Activated CD4-positive, alpha-beta memory T cell treated with anti-CD3 and anti-CD28 coated beads, Interleukin-2, amount 10 ng/mL, durations not matched to agents 7 days and 5 days (primary cell): ENCODE measurements around the gene URM1. TPM values are rescaled to one million over a fixed set of nuclear protein-coding genes. Genes with fewer than 3 reads are reported as not detected.

Source experiments
- CTCF ChIA-PET: fragments of 350-600 bp; sonication (Branson Sonifier 250); formaldehyde crosslinking; loops from one replicate; lab custom pipeline; 2021; ENCODE audit warnings: antibody characterized with exemption, inconsistent platforms; lab: Charles Lee
- POLR2A ChIA-PET: fragments of 350-600 bp; sonication (Branson Sonifier 250); formaldehyde crosslinking; loops from one replicate; lab custom pipeline; 2021; ENCODE audit warnings: antibody characterized with exemption; lab: Charles Lee
- DNase-seq: peaks from one replicate; pipeline ENCODE4 v3.0.0-alpha.2; 2020
- H3K27ac Mint-ChIP-seq: one replicate; pipeline ENCODE4 v1.8.0; 2021; ENCODE audit warnings: mild to moderate bottlenecking, mixed read lengths
- H3K27me3 Mint-ChIP-seq: one replicate; pipeline ENCODE4 v1.8.0; 2021; ENCODE audit warnings: mixed read lengths
- H3K36me3 Mint-ChIP-seq: one replicate; pipeline ENCODE4 v1.8.0; 2021; ENCODE audit warnings: low read depth, mixed read lengths
- H3K4me1 Mint-ChIP-seq: one replicate; pipeline ENCODE4 v1.8.0; 2021; ENCODE audit warnings: mixed read lengths
- H3K4me3 Mint-ChIP-seq: one replicate; pipeline ENCODE4 v1.8.0; 2021; ENCODE audit warnings: mild to moderate bottlenecking, mixed read lengths
- H3K9me3 Mint-ChIP-seq: one replicate; pipeline ENCODE4 v1.8.0; 2021; ENCODE audit warnings: mixed read lengths
- total RNA-seq, 2 experiments: library from RNA; stranded (reverse); gene quantifications; one replicate each; pipeline ENCODE4 v1.2.3, GENCODE V29; 2021

URM1 gene
- total RNA-seq, 2 experiments from 2014 or later = 62.8 to 64.3 TPM

DNA sequence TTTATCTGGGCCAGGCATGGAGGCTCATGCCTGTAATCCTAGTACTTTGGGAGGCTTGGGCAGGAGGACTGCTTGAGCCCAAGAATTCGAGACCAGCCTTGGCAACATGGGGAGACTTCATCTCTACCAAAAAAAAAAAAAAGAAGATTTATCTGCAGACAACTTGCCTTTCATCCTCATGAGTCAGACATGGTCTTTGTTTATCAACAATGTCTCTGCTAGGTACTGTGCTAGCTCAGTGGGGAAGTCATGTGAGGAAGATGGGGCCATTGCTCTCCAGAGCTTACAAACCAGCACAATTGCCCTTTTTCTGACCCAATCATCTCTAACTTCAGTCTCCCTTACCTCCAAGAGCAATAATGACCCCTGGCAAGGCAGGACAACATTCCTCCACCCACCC, 1.6 kb downstream of the URM1 start:
- peak overlapping the region; percentile 93 for H3K27ac Mint-ChIP-seq
- H3K27me3 Mint-ChIP-seq = no peaks in the 10 kb centered on the region
- H3K4me3 Mint-ChIP-seq = peak overlapping the region; percentile 90
- H3K36me3 Mint-ChIP-seq = peaks cover 11% of the 10 kb centered on the region
- H3K4me1 Mint-ChIP-seq = peaks cover 32% of the 10 kb centered on the region
- H3K9me3 Mint-ChIP-seq = no peaks in the 10 kb centered on the region
- DNase-seq = no peak
- ChIA-PET CTCF (interaction anchor here (3.7 kb wide), 1 partner anchor 11 kb away, joined by 56 read pairs; no protein-coding TSS in a partner anchor), POLR2A (interaction anchor here (1.0 to 3.5 kb wide), 3 partner anchors 9 to 180 kb away, joined by 3 to 31 read pairs (median 13); partner anchors contain the start of gene SPTAN1)

DNA sequence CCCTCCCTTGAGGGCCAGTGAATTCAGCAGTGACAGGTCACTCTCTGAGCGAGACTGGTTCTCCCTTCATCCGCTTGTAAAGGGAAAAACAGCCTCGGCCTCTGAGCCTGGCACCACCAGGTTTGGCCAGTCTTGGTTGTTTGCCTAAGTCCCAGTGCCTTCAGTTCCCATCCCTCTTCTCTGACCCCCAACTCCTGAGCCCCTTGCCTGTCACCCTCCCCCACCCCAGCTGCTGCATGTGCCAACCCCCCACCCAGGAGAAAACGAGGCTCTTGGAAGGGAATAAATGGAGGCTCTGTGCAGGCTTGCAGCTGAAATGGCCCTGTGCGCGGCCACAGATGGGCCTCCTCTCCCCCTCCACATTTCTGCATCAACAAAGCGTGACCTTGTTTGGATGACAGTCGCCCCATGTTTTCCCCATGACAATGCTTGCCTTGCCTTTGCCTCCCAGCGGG, 3.1 kb downstream of the URM1 start:
- Mint-ChIP-seq H3K36me3 (peaks cover 18% of the 10 kb centered on the region), H3K4me3 (no peak overlapping the region), H3K9me3 (no peaks in the 10 kb centered on the region), H3K4me1 (peaks cover 32% of the 10 kb centered on the region), H3K27me3 (no peaks in the 10 kb centered on the region), H3K27ac (no peak overlapping the region)
- ChIA-PET POLR2A (no interaction called here), CTCF (no interaction called here)
- DNase-seq = no peak

DNA sequence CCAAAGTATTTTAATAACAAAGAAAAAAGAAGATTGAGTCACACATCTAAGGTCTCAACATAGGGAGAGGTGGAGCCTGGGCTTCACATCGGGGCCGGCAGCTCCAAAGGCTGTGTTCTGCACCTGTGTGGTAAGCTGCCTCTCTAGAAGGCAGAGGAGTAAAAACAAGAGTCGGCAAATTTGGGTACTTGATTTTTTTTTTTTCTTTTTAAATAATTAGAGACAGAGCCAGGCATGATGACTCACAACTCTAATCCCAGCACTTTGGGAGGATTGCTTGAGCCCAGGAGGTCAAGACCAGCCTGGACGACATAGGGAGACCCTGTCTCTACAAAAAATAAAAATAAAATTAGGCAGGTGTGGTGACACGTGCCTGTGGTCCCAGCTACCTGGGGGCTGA, 4.7 kb downstream of the URM1 start:
- no peak overlapping the region for H3K4me3 Mint-ChIP-seq
- peaks cover 23% of the 10 kb centered on the region for H3K4me1 Mint-ChIP-seq
- H3K27me3 Mint-ChIP-seq = no peaks in the 10 kb centered on the region
- no peaks in the 10 kb centered on the region for H3K9me3 Mint-ChIP-seq
- ChIA-PET CTCF (interaction anchor here (0.9 kb wide), 1 partner anchor 13 kb away, joined by 3 read pairs; no protein-coding TSS in a partner anchor), POLR2A (no interaction called here)
- no peak for DNase-seq
- H3K27ac Mint-ChIP-seq = peak overlapping the region; percentile 6
- H3K36me3 Mint-ChIP-seq = peaks cover 22% of the 10 kb centered on the region

DNA sequence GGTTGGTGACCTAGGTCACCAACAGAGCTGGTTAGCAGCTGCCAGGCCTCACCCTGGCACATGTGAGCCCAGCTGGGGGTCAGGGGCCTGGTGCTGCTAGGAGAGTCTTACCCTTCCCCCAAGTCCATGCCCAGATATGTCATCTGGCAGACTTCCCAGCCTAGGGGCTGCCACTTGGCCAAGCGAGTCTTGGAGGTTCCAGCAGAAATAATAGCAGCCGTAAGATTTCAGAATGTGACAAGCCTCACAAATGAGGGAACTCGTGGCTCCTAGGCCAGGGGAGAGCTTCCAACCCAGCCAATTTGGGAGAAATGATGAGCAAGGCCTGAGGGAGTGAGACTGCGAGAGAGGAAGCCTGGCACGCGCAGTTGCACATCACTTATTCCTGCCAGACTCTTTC, 11.1 kb downstream of the URM1 start:
- Mint-ChIP-seq H3K36me3 (peaks cover 22% of the 10 kb centered on the region), H3K27ac (no peak overlapping the region)
- POLR2A ChIA-PET = no interaction called here

DNA sequence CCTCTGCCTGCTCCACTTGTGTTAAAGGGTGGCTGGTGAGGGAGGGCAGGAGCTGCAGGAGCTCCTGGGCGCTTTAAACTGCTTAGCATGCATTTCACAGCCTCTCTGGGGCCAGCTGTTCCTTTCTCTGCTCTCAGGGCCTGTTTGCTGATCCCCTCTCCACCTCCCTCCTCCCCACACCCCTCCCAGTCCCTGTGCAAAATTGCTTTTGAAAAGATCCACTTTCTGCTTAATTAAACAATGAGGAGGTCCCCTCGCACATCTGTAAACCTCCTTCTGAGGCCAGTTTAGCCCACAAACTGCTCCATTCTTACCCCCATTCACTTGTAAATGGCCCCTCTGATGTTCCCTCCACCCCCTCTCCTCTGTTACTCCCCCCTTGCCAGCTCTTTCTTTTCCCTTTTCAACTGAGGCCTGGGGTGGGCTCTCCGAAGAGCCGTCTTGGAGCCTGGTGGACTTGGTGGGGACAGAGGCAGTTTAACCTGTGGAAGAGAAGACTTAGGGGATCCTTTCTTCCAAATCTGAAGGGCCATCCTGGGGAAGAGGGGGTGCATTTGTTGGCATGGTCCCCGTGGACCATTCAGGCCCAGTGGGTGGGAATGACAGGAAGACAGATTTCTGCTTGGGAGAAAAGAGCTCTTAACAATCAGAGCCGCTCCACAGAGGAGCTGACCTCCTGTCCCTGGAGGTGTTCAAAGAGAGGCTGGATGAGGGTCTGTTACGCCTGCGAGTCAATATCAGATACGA, 12.0 kb downstream of the URM1 start:
- Mint-ChIP-seq H3K27me3 (no peaks in the 10 kb centered on the region), H3K4me3 (no peak overlapping the region), H3K9me3 (no peaks in the 10 kb centered on the region), H3K36me3 (peaks cover 30% of the 10 kb centered on the region), H3K27ac (no peak overlapping the region), H3K4me1 (no peaks in the 10 kb centered on the region)
- POLR2A ChIA-PET = interaction anchor here (0.6 to 3.2 kb wide), 2 partner anchors 12 to 172 kb away, joined by 3 to 12 read pairs; partner anchors contain the start of gene URM1
- no peak for DNase-seq
- CTCF ChIA-PET = interaction anchor here (1.0 to 1.3 kb wide), 2 partner anchors 37 to 56 kb away, joined by 3 to 4 read pairs; no protein-coding TSS in a partner anchor

More for the DNA sequence above, 11.1 kb downstream of the URM1 start:
- H3K4me3 Mint-ChIP-seq = no peak overlapping the region
- no peaks in the 10 kb centered on the region for H3K4me1 Mint-ChIP-seq
- H3K9me3 Mint-ChIP-seq = no peaks in the 10 kb centered on the region
- CTCF ChIA-PET = interaction anchor here (1.0 to 1.3 kb wide), 2 partner anchors 38 to 56 kb away, joined by 3 to 4 read pairs; no protein-coding TSS in a partner anchor
- no peak for DNase-seq
- no peaks in the 10 kb centered on the region for H3K27me3 Mint-ChIP-seq

DNA sequence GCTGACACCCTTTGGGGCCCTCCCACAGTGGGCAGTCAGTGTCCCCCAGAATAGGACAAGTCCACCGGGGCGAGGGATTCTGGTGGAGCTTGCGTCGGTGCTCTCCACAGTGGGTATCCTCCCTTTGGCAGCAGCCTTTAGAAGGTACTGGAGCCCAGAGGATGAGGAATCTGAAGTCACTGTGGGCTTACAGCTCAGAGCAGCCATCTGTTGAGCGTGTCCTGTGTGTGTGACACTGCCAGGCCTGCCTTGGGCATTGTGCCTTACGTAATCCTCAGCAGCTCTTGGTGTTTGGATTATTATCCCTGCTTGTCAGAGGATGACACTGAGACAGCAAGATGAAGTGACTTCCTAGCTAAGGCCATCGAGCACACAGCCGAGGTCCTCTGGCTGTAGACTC, 12.6 kb downstream of the URM1 start:
- H3K4me1 Mint-ChIP-seq = no peaks in the 10 kb centered on the region
- H3K4me3 Mint-ChIP-seq = no peak overlapping the region
- H3K36me3 Mint-ChIP-seq = peaks cover 27% of the 10 kb centered on the region
- POLR2A ChIA-PET = interaction anchor here (0.6 to 3.2 kb wide), 2 partner anchors 13 to 173 kb away, joined by 3 to 12 read pairs; partner anchors contain the start of gene URM1
- no peak for DNase-seq
- H3K9me3 Mint-ChIP-seq = no peaks in the 10 kb centered on the region
- CTCF ChIA-PET = interaction anchor here (1.6 kb wide), 1 partner anchor 22 kb away, joined by 9 read pairs; no protein-coding TSS in a partner anchor
- H3K27ac Mint-ChIP-seq = no peak overlapping the region
- no peaks in the 10 kb centered on the region for H3K27me3 Mint-ChIP-seq

DNA sequence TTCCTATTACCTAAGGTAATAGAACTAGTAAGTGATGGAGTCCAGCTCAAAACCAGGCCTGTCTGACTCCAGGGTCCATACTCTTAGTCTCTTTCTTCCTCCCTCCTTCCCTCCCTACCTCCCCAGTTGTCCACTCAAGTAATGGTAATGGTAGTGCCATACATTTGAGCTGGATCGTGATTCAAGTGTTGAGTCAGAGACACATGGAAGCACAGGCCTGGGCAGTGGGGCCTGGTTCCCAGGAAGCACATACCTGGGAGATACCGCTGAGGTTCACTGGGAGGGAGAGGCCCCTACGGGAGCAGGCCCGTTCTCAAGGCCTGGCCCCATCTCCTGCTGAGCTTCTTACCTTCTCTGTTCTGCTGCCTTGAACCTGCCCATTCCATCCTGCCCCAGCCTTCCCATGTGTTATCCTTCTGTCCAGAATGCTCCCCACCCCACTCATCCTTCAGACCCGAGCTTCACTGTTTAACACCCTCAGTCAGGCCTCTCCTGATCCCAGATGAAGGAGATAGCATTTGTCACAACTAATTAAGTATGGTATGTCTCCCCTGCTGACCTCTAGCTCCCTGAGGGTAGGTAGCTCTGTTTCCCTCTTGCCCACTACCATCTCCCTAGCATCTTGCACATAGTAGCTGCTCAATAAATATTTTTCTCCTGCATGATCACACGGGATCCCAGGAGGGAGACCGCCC, 13.8 kb downstream of the URM1 start:
- no peaks in the 10 kb centered on the region for H3K9me3 Mint-ChIP-seq
- CTCF ChIA-PET = interaction anchor here (1.6 kb wide), 1 partner anchor 23 kb away, joined by 9 read pairs; no protein-coding TSS in a partner anchor
- no peak overlapping the region for H3K4me3 Mint-ChIP-seq
- POLR2A ChIA-PET = interaction anchor here (0.6 to 3.2 kb wide), 2 partner anchors 14 to 34 kb away, joined by 3 to 12 read pairs; partner anchors contain the start of gene URM1
- no peaks in the 10 kb centered on the region for H3K4me1 Mint-ChIP-seq
- no peaks in the 10 kb centered on the region for H3K27me3 Mint-ChIP-seq
- no peak overlapping the region for H3K27ac Mint-ChIP-seq
- no peak for DNase-seq
- H3K36me3 Mint-ChIP-seq = peaks cover 24% of the 10 kb centered on the region

DNA sequence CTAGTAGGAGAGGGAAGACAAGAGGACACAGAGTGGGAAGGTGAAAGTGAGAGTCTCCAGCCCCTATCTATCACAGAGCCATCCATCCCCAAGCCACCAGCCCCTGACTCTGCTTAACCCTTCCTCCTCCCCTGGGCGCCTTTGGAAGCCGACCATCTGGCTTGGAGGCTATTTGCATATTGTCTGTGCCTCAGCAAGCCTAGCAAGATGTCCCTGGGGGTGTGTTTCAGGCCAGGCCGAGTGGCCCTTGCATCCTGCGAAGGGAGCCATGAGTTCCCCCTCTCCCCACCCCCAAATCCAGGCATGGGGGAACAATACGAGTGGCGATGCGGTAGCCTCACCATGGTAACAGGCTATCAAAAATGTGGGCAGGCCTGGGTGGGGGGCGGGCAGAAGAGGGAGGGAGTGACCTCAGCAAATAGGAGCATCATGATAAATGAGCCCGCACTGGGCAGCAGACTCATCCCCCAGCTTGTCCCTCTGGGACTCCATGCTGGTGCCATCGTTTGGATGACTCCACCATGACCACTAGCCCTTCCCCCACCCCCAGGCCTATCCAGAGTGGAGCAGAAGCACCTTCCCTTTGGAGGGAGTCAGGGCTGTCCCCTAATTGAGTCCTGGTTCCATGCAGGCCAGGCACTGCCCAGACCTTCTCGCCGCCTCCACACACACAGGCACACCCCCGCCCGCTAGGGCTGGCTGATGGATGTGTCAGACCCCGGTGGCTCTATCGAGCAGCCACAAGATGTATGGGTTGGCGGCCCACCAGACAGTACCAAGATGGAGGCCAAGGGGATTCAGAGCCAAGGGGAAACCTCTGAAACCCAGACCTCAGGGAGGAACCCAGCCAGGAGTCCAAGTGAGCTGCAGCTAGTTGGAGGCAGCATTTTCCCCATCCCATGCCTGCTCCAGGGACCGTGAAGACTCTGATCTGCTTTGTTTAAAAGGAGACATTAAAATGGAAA, 14.6 kb downstream of the URM1 start:
- Mint-ChIP-seq H3K36me3 (peaks cover 22% of the 10 kb centered on the region), H3K4me3 (no peak overlapping the region), H3K27me3 (no peaks in the 10 kb centered on the region), H3K4me1 (no peaks in the 10 kb centered on the region), H3K9me3 (no peaks in the 10 kb centered on the region), H3K27ac (no peak overlapping the region)
- CTCF ChIA-PET = interaction anchor here (1.6 kb wide), 1 partner anchor 24 kb away, joined by 9 read pairs; no protein-coding TSS in a partner anchor
- POLR2A ChIA-PET = interaction anchor here (0.6 to 3.2 kb wide), 2 partner anchors 14 to 34 kb away, joined by 3 to 12 read pairs; partner anchors contain the start of gene URM1
- no peak for DNase-seq

DNA sequence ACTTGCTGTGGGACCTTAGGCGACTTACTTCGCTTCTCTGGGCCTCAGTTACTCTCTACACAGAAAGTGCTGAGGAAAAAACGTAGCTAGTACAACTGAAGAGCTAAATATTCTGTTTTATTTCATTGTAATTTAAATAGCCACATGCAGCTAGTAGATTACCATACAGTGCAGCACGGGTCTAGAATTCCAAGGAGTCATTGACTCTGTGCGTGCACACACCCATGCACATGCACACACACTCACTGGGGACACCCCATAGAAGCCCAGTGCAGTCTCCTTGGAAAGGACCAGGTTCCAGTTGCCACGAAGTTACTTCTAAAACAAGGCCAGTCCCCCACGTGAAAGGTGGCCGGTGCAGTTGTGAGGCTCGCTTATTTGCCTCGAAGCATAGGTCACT, 17.0 kb downstream of the URM1 start:
- Mint-ChIP-seq H3K4me3 (no peak overlapping the region), H3K27ac (no peak overlapping the region), H3K4me1 (no peaks in the 10 kb centered on the region), H3K27me3 (no peaks in the 10 kb centered on the region), H3K36me3 (peaks cover 26% of the 10 kb centered on the region), H3K9me3 (no peaks in the 10 kb centered on the region)
- ChIA-PET POLR2A (no interaction called here), CTCF (no interaction called here)
- DNase-seq = no peak

DNA sequence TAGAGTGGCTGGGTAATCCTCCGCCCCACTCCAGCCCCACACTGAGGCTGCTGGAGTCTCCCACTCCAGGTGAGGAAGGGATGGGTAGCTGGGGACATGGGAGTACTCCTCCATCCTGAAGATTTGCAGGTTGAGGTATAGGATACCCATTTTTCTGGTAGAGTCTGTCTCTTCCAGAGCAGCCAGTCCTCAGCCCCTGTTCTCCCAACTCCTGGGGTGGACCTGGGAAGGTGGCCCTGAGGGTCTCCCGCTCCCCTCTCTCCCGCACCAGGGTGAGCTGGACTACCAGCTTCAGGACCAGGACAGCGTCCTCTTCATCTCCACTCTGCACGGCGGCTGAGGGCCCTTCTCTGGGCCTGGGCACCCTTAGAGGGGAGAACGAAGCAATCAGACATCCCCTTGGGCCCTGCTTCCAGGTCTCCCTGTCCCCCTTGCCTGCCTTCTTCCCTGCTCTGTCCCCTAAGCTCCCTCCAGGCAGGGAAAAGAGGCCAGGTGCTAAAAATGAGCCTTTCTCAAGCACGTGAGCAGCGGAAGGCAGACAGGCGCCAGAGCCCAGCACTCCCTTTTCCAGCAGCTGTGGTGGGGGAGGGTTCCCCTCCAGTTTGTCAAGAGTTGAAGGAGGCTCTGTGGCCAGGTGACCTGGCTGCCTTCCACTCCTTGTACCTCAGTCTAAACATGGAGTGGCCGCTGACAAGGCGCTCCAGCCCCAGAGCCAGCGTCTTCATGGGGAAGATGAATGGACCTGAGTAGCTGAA, 18.4 kb downstream of the URM1 start:
- Mint-ChIP-seq H3K9me3 (no peaks in the 10 kb centered on the region), H3K4me3 (no peak overlapping the region), H3K27me3 (no peaks in the 10 kb centered on the region), H3K36me3 (peaks cover 24% of the 10 kb centered on the region), H3K4me1 (no peaks in the 10 kb centered on the region), H3K27ac (no peak overlapping the region)
- ChIA-PET CTCF (interaction anchor here (1.9 kb wide), 1 partner anchor 28 kb away, joined by 7 read pairs; no protein-coding TSS in a partner anchor), POLR2A (no interaction called here)
- no peak for DNase-seq

DNA sequence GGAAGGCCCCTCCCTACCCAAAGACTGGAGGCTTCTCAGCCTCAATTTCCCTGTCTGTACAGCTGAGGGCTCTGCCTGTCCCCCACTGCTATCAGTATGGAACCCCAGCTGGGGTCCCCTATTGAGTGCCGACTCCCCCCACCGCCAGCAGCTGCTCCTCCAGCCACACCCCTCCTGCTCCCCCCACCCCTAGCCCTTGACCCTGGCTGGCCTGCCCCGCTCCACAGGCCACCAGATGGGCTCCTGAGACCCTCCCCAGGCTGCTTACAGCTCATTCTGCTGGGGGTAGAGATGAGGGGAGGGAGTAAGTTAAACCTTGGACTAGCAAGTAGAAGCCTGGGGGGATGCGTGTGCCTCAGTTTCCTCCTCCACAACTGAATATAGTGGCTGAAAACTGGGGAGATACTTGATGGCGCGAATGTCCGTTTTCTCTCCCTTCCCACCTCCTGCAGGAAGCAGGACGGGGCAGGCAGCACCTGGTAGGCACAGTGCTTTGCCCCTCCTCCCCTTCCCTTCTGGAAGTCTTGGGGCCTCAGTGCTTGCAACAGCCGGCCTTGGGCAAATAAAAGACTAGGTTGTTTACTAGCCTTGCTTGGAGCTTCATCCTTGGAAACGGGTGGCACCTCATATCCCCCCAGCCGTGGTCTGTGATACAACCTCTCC, 19.1 kb downstream of the URM1 start:
- ChIA-PET CTCF (interaction anchor here (1.9 kb wide), 1 partner anchor 29 kb away, joined by 7 read pairs; no protein-coding TSS in a partner anchor), POLR2A (interaction anchor here (0.5 kb wide), 1 partner anchor 1135 kb away, joined by 3 read pairs; no protein-coding TSS in a partner anchor)
- no peaks in the 10 kb centered on the region for H3K27me3 Mint-ChIP-seq
- H3K4me3 Mint-ChIP-seq = no peak overlapping the region
- no peak overlapping the region for H3K27ac Mint-ChIP-seq
- H3K9me3 Mint-ChIP-seq = no peaks in the 10 kb centered on the region
- peaks cover 21% of the 10 kb centered on the region for H3K36me3 Mint-ChIP-seq
- no peak for DNase-seq
- H3K4me1 Mint-ChIP-seq = no peaks in the 10 kb centered on the region
